B cell (primary cell): ENCODE data around the gene ZNF407. TPM values are rescaled to one million over a fixed set of nuclear protein-coding genes. Genes with fewer than 3 reads are reported as not detected.

Source experiments
- ATAC-seq: fragments of 200-7000 bp; cut with Tn5 transposase; one replicate; pipeline ENCODE4 v1.10.0; 2021; ENCODE audit warnings: low read depth, mild to moderate bottlenecking, moderate number of reproducible peaks, moderate library complexity
- CTCF ChIA-PET: fragments of 350-600 bp; sonication (Branson Sonifier 250); formaldehyde crosslinking; loops from one replicate; lab custom pipeline; 2021; ENCODE audit warnings: antibody characterized with exemption, inconsistent platforms; lab: Charles Lee
- POLR2A ChIA-PET: fragments of 350-600 bp; sonication (Branson Sonifier 250); formaldehyde crosslinking; loops from one replicate; lab custom pipeline; 2021; ENCODE audit warnings: antibody characterized with exemption; lab: Charles Lee
- DNase-seq: peaks from one replicate; pipeline ENCODE4 v3.0.0; 2013
- H2AFZ ChIP-seq: 2 replicates; pipeline ENCODE4 v1.6.1; 2012; ENCODE audit warnings: mild to moderate bottlenecking, low read depth, low read length; ENCODE audit not compliant: insufficient read depth, poor library complexity, severe bottlenecking
- H3K27ac ChIP-seq, 2 donors: 1 replicate in 1 of 2; 2 replicates in 1 of 2; pipeline ENCODE4 v1.5.1; 2012 to 2013; ENCODE audit warnings: low read length in 2 of 2, mild to moderate bottlenecking in 2 of 2, moderate library complexity in 1 of 2
- H3K27me3 ChIP-seq, 4 experiments: fragments of 200-600 bp in 1 of 4; sonication (generic) in 1 of 4; replicated peaks in 1 of 4; 1 replicate in 2 of 4; 2 replicates in 2 of 4; pipeline versions ENCODE4 v1.6.1 to v1.7.0; 2013 to 2016; ENCODE audit warnings: low read length in 3 of 4, mild to moderate bottlenecking in 2 of 4, mixed read lengths in 1 of 4, moderate library complexity in 1 of 4; ENCODE audit not compliant: insufficient read depth in 4 of 4, control insufficient read depth in 3 of 4; ENCODE audit errors: control extremely low read depth in 1 of 4
- H3K36me3 ChIP-seq, 2 experiments: replicated peaks in 1 of 2; 1 replicate in 1 of 2; 2 replicates in 1 of 2; pipeline versions ENCODE4 v1.6.1 to v1.7.1; 2013; ENCODE audit warnings: low read length in 1 of 2; ENCODE audit not compliant: insufficient read depth in 2 of 2, control insufficient read depth in 1 of 2; ENCODE audit errors: control extremely low read depth in 1 of 2, extremely low read depth in 1 of 2
- H3K4me1 ChIP-seq, 2 donors: fragments of 200-600 bp in 1 of 2; sonication (generic) in 1 of 2; 1 replicate in 1 of 2; 2 replicates in 1 of 2; pipeline versions ENCODE4 v1.5.1 to v1.6.1; 2013 to 2017; ENCODE audit warnings: low read length in 2 of 2; ENCODE audit not compliant: control insufficient read depth in 2 of 2, insufficient read depth in 2 of 2
- H3K4me2 ChIP-seq: replicated peaks from 2 replicates; pipeline ENCODE3; 2012; ENCODE audit warnings: mild to moderate bottlenecking, low read depth, low read length; ENCODE audit not compliant: poor library complexity, severe bottlenecking
- H3K4me3 ChIP-seq, 5 experiments: fragments of 200-600 bp in 1 of 5; sonication (generic) in 1 of 5; 1 replicate in 3 of 5; 2 replicates in 2 of 5; pipeline versions ENCODE4 v1.5.1 to v1.7.0; 2011 to 2016; ENCODE audit warnings: low read length in 4 of 5, mild to moderate bottlenecking in 4 of 5, low read depth in 2 of 5, control low read depth in 1 of 5, moderate library complexity in 1 of 5; ENCODE audit not compliant: insufficient read depth in 1 of 5; ENCODE audit errors: control extremely low read depth in 1 of 5, extremely low read depth in 1 of 5
- H3K79me2 ChIP-seq: fragments of 200-600 bp; sonication (generic); one replicate; pipeline ENCODE4 v1.6.0; 2016; ENCODE audit warnings: low read length; ENCODE audit not compliant: control insufficient read depth, insufficient read depth
- H3K9ac ChIP-seq: fragments of 200-600 bp; sonication (generic); 2 replicates; pipeline ENCODE4 v1.6.1; 2017; ENCODE audit warnings: mild to moderate bottlenecking, low read length, moderate library complexity
- H3K9me3 ChIP-seq, 3 donors: one replicate each; pipeline versions ENCODE4 v1.6.1 to v1.7.1; 2013; ENCODE audit warnings: low read length in 2 of 3; ENCODE audit not compliant: control insufficient read depth in 2 of 3, insufficient read depth in 1 of 3; ENCODE audit errors: control extremely low read depth in 1 of 3
- H4K20me1 ChIP-seq: 2 replicates; pipeline ENCODE4 v1.6.0; 2012; ENCODE audit warnings: mild to moderate bottlenecking, low read length; ENCODE audit not compliant: insufficient read depth, control insufficient read depth, poor library complexity, severe bottlenecking
- H3K27ac Mint-ChIP-seq: one replicate; pipeline ENCODE4 v1.8.0; 2021; ENCODE audit warnings: mixed read lengths
- H3K27me3 Mint-ChIP-seq: one replicate; pipeline ENCODE4 v1.8.0; 2021; ENCODE audit warnings: mixed read lengths
- H3K4me1 Mint-ChIP-seq: one replicate; pipeline ENCODE4 v1.8.0; 2021; ENCODE audit warnings: mixed read lengths
- H3K4me3 Mint-ChIP-seq: one replicate; pipeline ENCODE4 v1.8.0; 2021; ENCODE audit warnings: mixed read lengths
- H3K9me3 Mint-ChIP-seq: one replicate; pipeline ENCODE4 v1.8.0; 2022; ENCODE audit warnings: mixed read lengths; ENCODE audit not compliant: insufficient read depth
- EZH2 ChIP-seq: IDR thresholded peaks from 2 replicates; pipeline ENCODE4 v1.6.1; 2012; ENCODE audit warnings: borderline replicate concordance, low read depth, mild to moderate bottlenecking, moderate library complexity, low read length; ENCODE audit not compliant: insufficient read depth, poor library complexity, severe bottlenecking
- WGBS: methylation state at CpG from one replicate; pipeline ENCODE4 v1.1.5; 2013; ENCODE audit warnings: missing lambda C conversion rate; ENCODE audit not compliant: insufficient coverage; 5-methylcytosine and 5-hydroxymethylcytosine counted together
- intact Hi-C: fragments of 100-400 bp; cut with micrococcal nuclease; formaldehyde crosslinking; loops from one replicate; pipeline ENCODE4 v1.10.0; 2022
- polyA plus RNA-seq: library from polyadenylated mRNA; depleted of rRNA; stranded (reverse); fragments of >200 nt; gene quantifications from 2 replicates; pipeline ENCODE4 v1.2.3, GENCODE V29; 2012
- total RNA-seq, 2 donors: library from RNA; stranded (reverse); fragments of 120-200 nt in 1 of 2; gene quantifications; 1 replicate in 1 of 2; 2 replicates in 1 of 2; pipeline versions ENCODE4 v1.2.3 to v1.2.4, GENCODE V29; 2013 to 2022
- TF ChIP-seq, protein P1 (sequence below): fragments of 200-600 bp; IDR thresholded peaks from one replicate; pipeline ENCODE4 v1.8.0; 2022; ENCODE audit warnings: antibody characterized with exemption, mild to moderate bottlenecking

Gene ZNF407
- total and polyA plus RNA-seq, 2 donors (not counting 1 experiment from before 2014, with no cell fraction given) = 4.5 to 37.1 TPM

DNA sequence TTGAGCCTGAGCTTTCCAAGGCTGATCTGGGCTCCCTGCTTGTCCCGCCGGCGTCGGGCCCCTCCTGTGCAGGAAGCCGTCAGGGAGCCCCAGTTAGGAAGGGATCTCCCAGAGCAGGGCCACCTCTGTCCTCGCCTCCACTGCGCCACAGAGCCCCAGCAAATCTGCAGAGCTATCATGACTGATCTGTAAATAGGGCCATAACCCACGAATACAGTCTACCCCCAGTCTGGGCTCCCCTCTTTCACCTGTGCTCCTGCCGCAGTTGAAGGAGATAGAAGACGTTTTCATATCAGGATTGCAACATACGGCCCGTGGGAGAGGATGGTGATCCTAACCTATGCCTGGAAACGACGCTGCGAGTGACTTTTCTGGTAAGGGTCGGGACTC is 472.6 kb downstream of the ZNF407 start:
- TF ChIP-seq EZH2 = no peak
- TF ChIP-seq, protein P1, sequence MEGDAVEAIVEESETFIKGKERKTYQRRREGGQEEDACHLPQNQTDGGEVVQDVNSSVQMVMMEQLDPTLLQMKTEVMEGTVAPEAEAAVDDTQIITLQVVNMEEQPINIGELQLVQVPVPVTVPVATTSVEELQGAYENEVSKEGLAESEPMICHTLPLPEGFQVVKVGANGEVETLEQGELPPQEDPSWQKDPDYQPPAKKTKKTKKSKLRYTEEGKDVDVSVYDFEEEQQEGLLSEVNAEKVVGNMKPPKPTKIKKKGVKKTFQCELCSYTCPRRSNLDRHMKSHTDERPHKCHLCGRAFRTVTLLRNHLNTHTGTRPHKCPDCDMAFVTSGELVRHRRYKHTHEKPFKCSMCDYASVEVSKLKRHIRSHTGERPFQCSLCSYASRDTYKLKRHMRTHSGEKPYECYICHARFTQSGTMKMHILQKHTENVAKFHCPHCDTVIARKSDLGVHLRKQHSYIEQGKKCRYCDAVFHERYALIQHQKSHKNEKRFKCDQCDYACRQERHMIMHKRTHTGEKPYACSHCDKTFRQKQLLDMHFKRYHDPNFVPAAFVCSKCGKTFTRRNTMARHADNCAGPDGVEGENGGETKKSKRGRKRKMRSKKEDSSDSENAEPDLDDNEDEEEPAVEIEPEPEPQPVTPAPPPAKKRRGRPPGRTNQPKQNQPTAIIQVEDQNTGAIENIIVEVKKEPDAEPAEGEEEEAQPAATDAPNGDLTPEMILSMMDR = no peak
- H3K27me3 ChIP-seq = no peaks in the 10 kb centered on the region
- POLR2A ChIA-PET = no interaction called here
- peaks cover 20 to 21% of the 10 kb centered on the region in 2 donors for H3K4me1 ChIP-seq
- H3K4me3 ChIP-seq = peak overlapping the region in 3 of 5 experiments; percentile 8 to 64 (median 52)
- H3K27ac ChIP-seq = peak overlapping the region; percentile 76 to 84
- ATAC-seq (no peak), DNase-seq (no peak)
- no peaks in the 10 kb centered on the region for H3K36me3 ChIP-seq
- WGBS = 99% methylated on average over 16 of the region's 16 CpGs
- peak overlapping the region; percentile 63 for H3K9ac ChIP-seq
- H2AFZ ChIP-seq = peak overlapping the region; percentile 80
- CTCF ChIA-PET = no interaction called here
- peak overlapping the region; percentile 85 for H3K4me3 Mint-ChIP-seq
- no peaks in the 10 kb centered on the region for H3K27me3 Mint-ChIP-seq
- peaks cover 0 to 38% (median 0%) of the 10 kb centered on the region in 3 donors for H3K9me3 ChIP-seq
- H3K4me2 ChIP-seq = peak overlapping the region; percentile 72
- H3K4me1 Mint-ChIP-seq = peaks cover 30% of the 10 kb centered on the region
- H3K9me3 Mint-ChIP-seq = no peaks in the 10 kb centered on the region
- H3K79me2 ChIP-seq = no peaks in the 10 kb centered on the region
- H4K20me1 ChIP-seq = no peaks in the 10 kb centered on the region
- intact Hi-C loops = loop anchor here (2.0 kb wide), 1 partner anchor 139 kb away; the partner anchor contains the start of gene PTGR3
- H3K27ac Mint-ChIP-seq = peak overlapping the region; percentile 93
